Measurements from ENCODE around the gene MZF1. TPM values are rescaled to one million over a fixed set of nuclear protein-coding genes. Genes with fewer than 3 reads are reported as not detected.

MZF1 gene
- total RNA-seq, 1 experiment from 2014 or later: not detected

GRCh38 chr19:58538257-58539168 lies 34.6 kb downstream of the MZF1 start:
- POLR2A ChIA-PET (ENCODE audit: unreplicated experiment): interaction anchor here (0.6 kb wide), 1 partner anchor 1539 kb away, joined by 3 read pairs; no protein-coding TSS in a partner anchor
- TF ChIP-seq EZH2 (IDR thresholded peaks at IDR 0.05; ENCODE audit: low read depth): no peak
- TF ChIP-seq CTCF (conservative IDR thresholded peaks at IDR 0.05): no peak

DNA sequence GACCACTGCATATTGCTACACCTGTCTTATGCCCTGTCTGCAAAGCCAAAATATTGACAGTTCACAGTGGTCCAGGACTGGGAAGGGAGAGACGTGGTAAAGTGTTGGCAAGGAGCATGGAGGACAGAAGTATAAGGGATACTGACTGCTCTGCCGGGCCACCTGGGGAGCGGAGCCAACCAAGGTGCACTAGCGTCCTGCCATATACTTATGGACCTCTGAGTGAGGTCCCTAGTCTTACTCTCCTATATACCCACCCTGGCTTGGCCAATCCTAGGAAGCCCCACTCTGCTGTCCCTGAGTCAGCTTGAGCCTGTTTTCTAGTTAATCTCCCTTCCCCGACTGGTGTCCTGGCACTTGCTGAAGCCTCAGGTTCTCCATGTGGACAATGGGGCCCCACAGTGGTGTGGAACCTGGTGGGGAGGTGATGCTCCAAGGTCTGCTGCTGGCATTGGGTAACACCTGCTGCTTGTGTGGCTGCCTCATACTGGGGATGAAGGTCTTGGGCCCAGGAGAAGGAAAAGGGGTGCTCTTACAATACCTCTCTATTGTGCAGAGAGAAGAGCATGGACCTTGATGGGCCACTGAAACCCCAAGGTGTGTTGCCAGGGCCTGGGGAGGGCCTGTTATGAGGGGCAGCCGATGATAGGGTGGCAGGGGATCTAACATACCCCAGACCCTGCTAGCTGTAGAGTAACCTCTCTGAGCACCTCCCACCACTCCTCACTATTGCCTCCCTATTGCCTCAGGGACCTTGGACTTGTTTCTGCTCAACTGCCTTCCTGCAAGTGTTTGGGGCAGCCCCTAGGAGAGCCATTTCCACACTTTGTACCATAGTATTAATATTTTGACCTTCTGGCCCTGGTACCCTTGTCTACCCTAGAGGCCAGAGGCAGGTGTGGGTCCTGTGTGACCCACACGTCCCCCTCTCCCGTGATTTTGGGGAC lies 36.0 kb downstream of the MZF1 start:
- DNase-seq: no peak
- no peak for TF ChIP-seq EZH2 (IDR thresholded peaks at IDR 0.05; ENCODE audit: low read depth)
- TF ChIP-seq CTCF (conservative IDR thresholded peaks at IDR 0.05): no peak
- H3K36me3 ChIP-seq (ENCODE audit: low read depth): no peaks in the 10 kb centered on the region
- ChIA-PET CTCF (no interaction called here), POLR2A (ENCODE audit: unreplicated experiment) (interaction anchor here (0.6 kb wide), 1 partner anchor 1538 kb away, joined by 3 read pairs; no protein-coding TSS in a partner anchor)
- H3K4me3 ChIP-seq: no peak overlapping the region
- no peaks in the 10 kb centered on the region for H3K79me2 ChIP-seq (ENCODE audit: low read depth)
- H3K27ac ChIP-seq: no peak overlapping the region
- no peaks in the 10 kb centered on the region for H4K20me1 ChIP-seq (ENCODE audit: insufficient read depth)
- no TSS peak for BruUV-seq (replicated peaks)
- no peaks in the 10 kb centered on the region for H3K4me1 ChIP-seq (replicated peaks; ENCODE audit: insufficient read depth)
- no peaks in the 10 kb centered on the region for H3K9me2 ChIP-seq (ENCODE audit: insufficient read depth)
- peak overlapping the region; percentile 63; the same call in 1 of the 2 replicates for H3K4me2 ChIP-seq
- H3K9me3 ChIP-seq (ENCODE audit: insufficient read depth, low read depth): no peaks in the 10 kb centered on the region
- intact Hi-C loops (cut with micrococcal nuclease; ENCODE audit: unreplicated experiment): no loop called here
- H3K27me3 ChIP-seq (ENCODE audit: insufficient read depth, low read depth): peaks cover 18% of the 10 kb centered on the region; the same call in 1 of the 2 replicates
- no peak overlapping the region for H2AFZ ChIP-seq
- H3F3A ChIP-seq (ENCODE audit: insufficient read depth, low read depth): no peaks in the 10 kb centered on the region

More at GRCh38 chr19:58538257-58539168, 34.6 kb downstream of the MZF1 start:
- Histone ChIP-seq H4K20me1 (ENCODE audit: insufficient read depth) (no peaks in the 10 kb centered on the region), H3K4me1 (replicated peaks; ENCODE audit: insufficient read depth) (no peaks in the 10 kb centered on the region), H3K9me3 (ENCODE audit: insufficient read depth, low read depth) (no peaks in the 10 kb centered on the region), H3K4me3 (peak overlapping the region; percentile 40; the same call in 1 of the 2 replicates), H3K36me3 (ENCODE audit: low read depth) (no peaks in the 10 kb centered on the region), H3F3A (ENCODE audit: insufficient read depth, low read depth) (peaks cover 3% of the 10 kb centered on the region; the same call in 1 of the 2 replicates), H3K27ac (no peak overlapping the region), H3K79me2 (ENCODE audit: low read depth) (no peaks in the 10 kb centered on the region), H2AFZ (no peak overlapping the region), H3K9me2 (ENCODE audit: insufficient read depth) (no peaks in the 10 kb centered on the region), H3K27me3 (ENCODE audit: insufficient read depth, low read depth) (peaks cover 4% of the 10 kb centered on the region; the same call in 1 of the 2 replicates), H3K4me2 (peak overlapping the region; percentile 63)
- CTCF ChIA-PET: no interaction called here
- peak in 1 of 2 experiments; percentile 66 for DNase-seq
- BruUV-seq (replicated peaks): no TSS peak
- intact Hi-C loops (cut with micrococcal nuclease; ENCODE audit: unreplicated experiment): no loop called here

DNA sequence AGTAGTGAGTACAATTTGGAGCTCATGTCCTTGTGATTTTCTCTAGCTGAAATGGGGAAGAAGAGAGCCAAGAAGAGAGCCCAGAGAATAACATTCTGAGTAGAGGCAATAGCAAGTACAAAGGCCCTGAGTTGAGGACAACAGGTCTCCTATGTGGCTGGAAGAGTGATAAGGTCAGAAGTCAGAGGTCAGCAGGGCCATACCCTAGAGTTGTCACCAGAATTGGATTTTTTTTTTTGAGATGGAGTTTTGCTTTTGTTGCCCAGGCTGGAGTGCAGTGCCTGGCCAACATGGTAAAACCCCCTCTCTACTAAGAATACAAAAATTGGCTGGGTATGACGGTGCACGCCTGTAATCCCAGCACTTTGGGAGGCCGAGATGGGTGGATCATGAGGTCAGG lies 37.3 kb downstream of the MZF1 start:
- Histone ChIP-seq H3K36me3 (ENCODE audit: low read depth) (no peaks in the 10 kb centered on the region), H3F3A (ENCODE audit: insufficient read depth, low read depth) (no peaks in the 10 kb centered on the region), H3K9me2 (ENCODE audit: insufficient read depth) (no peaks in the 10 kb centered on the region), H3K4me2 (no peak overlapping the region), H3K4me1 (replicated peaks; ENCODE audit: insufficient read depth) (no peaks in the 10 kb centered on the region), H3K27ac (no peak overlapping the region), H3K27me3 (ENCODE audit: insufficient read depth, low read depth) (peaks cover 31% of the 10 kb centered on the region), H3K79me2 (ENCODE audit: low read depth) (no peaks in the 10 kb centered on the region), H3K4me3 (no peak overlapping the region), H3K9me3 (ENCODE audit: insufficient read depth, low read depth) (no peaks in the 10 kb centered on the region), H2AFZ (no peak overlapping the region), H4K20me1 (ENCODE audit: insufficient read depth) (no peaks in the 10 kb centered on the region)
- intact Hi-C loops (cut with micrococcal nuclease; ENCODE audit: unreplicated experiment): no loop called here
- DNase-seq: no peak
- TF ChIP-seq EZH2 (IDR thresholded peaks at IDR 0.05; ENCODE audit: low read depth) (no peak), CTCF (conservative IDR thresholded peaks at IDR 0.05) (no peak)
- no TSS peak for BruUV-seq (replicated peaks)
- ChIA-PET CTCF (no interaction called here), POLR2A (ENCODE audit: unreplicated experiment) (no interaction called here)
